Activated naive CD8-positive, alpha-beta T cell treated with anti-CD3 and anti-CD28 coated beads, Interleukin-2, amount 50 U/mL, for 16 hours (primary cell): Measurements from ENCODE around the gene ZFYVE28.

Experiments used
- DNase-seq: peaks from one replicate; pipeline ENCODE4 v3.0.0-alpha.2; 2020; ENCODE audit warnings: low read depth, low spot score

Gene ZFYVE28

GRCh38 chr4:2411786-2412510 is 6.5 kb downstream of the ZFYVE28 start:
- DNase-seq = no peak

- no peak for DNase-seq
Observed at GRCh38 chr4:2409381-2409783, 9.1 kb downstream of the ZFYVE28 start.

- no peak for DNase-seq
Observed at GRCh38 chr4:2408976-2409375, 9.5 kb downstream of the ZFYVE28 start.

GRCh38 chr4:2408401-2408958 is 10.0 kb downstream of the ZFYVE28 start:
- DNase-seq = no peak

GRCh38 chr4:2407991-2408342 is 10.5 kb downstream of the ZFYVE28 start:
- no peak for DNase-seq

DNA sequence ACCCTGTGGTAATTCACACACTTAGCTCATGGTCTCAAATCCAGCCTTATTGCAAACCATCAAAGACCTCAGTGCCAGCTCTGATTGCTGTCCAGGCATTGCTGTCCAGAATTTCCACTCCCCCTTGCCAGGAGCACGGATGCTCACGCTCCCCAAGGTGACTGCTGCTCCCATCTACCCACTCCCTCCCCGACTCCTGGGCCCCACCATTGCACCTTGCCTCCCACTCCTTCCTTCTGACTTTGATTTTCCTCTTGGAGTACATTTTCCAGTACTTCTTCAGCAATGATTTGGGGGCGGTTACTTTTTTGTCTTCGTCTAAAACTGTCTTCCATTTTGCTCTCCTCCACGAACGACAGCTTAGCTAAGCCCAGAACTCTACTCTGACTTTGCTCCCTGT is 11.5 kb downstream of the ZFYVE28 start:
- DNase-seq = no peak

DNA sequence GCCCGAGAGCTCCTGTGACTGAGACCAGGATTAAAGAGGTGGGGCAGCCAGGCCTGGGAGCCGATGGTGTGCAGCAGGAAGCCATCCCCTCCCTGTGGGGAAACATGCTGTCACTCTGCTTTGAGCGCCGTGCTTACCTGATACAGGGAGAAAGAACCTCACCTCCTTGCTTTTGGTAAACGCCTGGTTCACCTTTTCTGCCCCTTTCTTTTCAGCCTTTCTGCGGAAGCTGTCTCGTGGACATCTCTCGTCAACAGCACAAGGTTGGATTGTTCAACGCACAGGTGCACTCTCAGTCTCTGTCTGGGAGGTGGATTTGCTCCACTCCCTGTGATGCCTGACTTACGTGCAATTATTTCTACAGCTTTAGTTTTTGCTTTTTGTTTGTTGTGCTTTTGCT is 12.0 kb downstream of the ZFYVE28 start:
- DNase-seq = no peak

DNA sequence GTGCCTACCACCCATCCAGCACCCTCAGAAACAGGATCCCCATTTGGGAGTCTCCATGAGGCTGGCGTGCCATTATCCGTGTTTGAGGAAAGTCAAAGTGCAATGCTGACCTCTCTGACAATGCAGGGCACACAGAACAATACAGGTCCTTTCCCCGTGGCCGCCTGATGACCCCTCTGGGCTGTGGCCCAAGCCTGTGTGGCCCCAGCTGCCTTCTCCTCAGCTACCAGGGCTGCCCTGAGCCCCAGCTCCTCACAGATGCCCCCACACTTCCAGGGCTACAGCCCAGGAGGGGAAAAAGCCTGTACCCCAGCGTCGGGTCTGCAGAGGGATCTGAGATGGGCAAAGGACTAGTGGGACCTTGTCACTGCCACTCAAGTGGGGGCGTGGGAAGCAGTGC is 15.5 kb downstream of the ZFYVE28 start:
- DNase-seq = no peak

GRCh38 chr4:2402048-2402842 is 16.2 kb downstream of the ZFYVE28 start:
- DNase-seq = no peak

DNA sequence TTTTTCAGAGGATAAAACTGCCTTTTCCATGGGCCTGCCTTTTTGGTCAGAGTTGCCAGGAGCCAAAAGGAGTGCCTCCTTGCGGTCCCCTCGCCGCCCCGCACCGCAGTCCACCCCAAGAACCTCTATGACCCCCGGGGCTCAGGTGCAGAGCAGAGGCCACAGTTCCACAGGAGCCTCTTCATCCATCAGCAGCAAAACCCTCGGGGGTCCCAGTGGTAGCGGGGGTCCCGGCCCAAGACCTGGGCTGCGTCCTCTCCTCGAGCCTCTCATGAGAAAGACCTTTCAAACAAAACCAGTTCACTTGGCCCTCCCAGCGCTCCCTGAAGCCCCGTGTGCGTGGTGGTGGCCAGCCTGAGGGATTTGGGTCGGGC is 16.8 kb downstream of the ZFYVE28 start:
- DNase-seq = no peak

- DNase-seq = no peak
Observed at GRCh38 chr4:2400841-2401609, 17.4 kb downstream of the ZFYVE28 start.

- DNase-seq = no peak
Observed at GRCh38 chr4:2399631-2400190, 18.7 kb downstream of the ZFYVE28 start.

GRCh38 chr4:2399216-2399615 is 19.2 kb downstream of the ZFYVE28 start:
- no peak for DNase-seq

DNA sequence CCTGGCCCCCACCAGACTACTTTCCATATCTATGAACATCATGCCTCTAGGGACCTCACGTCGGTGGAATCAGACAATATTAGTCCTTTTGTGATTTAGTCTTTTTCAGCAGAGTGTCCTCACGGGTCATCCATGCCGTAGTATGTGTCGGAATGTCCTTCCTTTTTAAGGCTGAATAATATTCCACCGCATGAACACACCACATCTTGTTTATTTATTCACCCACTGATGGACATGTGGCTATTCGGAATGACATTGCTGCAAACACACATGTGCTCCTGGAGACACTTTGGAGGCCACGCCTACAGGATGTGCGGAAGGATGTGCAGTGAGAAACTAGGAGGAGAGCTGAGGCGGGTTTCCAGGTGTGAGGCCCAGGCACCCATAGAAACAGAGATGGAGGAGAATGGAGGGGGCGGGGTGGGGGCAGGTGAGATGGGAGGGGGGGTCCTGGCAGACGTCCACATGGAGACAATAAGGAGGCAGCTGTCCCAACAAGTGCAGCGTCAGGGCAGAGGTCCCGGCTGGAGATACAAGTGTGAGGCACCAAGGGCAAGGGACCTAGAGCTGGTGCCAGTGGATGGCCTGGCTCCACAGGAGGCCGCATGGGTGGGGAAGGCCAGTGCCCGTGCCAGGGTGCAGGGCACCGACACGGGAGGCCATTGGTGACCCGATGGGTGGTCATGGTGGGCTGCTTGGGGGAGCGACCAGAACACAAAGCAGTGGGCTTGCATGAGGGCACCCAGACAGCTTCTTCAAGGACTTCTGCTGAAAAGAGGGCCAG is 20.7 kb downstream of the ZFYVE28 start:
- no peak for DNase-seq

DNA sequence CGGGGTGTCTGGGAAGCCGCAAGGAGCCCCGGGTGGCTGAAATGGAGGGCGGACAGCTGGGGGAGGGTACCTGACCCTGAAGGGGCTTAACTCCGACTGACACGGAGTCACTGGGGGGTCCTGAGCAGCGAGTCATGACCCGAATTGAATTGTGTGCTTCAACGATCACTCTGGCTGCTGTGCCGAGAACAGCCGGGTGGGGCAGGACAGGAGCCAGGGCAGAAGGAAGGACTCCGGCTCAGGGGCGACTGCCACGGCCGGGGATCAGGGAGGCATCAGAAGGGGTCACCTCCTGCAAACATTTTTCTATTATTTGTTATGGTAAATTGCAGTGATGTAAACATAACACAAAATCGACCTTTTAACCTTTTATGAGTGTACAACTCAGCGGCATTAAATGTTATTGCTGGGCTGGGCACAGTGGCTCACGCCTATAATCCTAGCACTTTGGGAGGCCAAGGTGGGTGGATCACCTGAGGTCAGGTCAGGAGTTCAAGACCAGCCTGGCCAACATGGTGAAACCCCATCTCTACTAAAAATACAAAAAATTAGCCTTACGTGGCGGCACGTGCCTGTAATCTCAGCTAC is 21.6 kb downstream of the ZFYVE28 start:
- DNase-seq = no peak

DNA sequence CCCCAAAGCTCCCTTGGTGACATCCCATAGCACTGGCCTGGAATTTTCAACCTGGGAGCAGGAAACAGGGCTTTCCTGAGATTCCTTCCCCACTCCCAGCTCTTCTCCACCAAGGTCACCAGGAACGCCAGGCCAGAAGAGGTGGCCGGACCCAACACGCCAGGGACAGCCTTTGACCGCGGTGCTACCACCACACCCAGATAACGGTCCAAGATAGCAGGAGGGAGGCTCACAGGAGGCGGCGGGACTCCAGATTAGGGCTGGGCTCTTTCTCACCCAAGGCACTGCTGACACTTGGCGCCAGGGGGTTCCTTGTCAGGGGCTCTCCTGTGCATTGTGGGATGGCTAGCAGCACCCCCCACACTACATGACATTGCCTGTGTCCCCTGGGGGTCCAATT is 22.9 kb downstream of the ZFYVE28 start:
- no peak for DNase-seq

- no peak for DNase-seq
Observed at GRCh38 chr4:2395038-2395437, 23.4 kb downstream of the ZFYVE28 start.

DNA sequence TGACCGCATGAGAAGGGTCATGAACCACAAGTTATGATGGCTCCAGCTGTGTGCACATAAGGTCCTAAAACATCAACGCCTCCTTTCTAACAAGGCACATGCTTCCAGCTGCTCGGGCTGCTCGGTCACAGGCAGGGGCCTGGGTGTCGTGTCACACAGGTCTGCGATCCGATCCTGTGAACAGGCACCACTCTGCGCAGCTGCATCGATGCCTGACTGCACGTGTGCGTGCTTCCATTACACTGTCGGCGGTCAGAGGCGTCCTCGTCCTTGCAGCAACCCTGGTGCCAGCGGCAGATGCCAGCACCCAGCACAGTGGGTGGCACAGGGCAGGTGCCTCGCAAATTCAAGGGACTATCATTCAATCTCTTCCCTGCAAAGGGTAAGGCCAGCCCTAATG is 23.9 kb downstream of the ZFYVE28 start:
- no peak for DNase-seq

GRCh38 chr4:2393353-2394270 is 24.8 kb downstream of the ZFYVE28 start:
- DNase-seq = no peak
